ENCODE measurements around the gene PCED1B. TPM values are rescaled to one million over a fixed set of nuclear protein-coding genes. Genes with fewer than 3 reads are reported as not detected.
A peak's percentile ranks its signal among the peaks of the same experiment; 100 is the strongest.
"Not testable (repeated sequence)": the region's sequence is repeated elsewhere in the genome, so short reads cannot be mapped to it uniquely, and the experiment has no call there.

Gene PCED1B
- total and polyA plus RNA-seq, 2 experiments from 2014 or later: 0.45 to 0.80 TPM

GRCh38 chr12:47214001-47214619, 134.7 kb downstream of the PCED1B start:
- Histone ChIP-seq H3K9me3 (ENCODE audit: low read depth) (no peaks in the 10 kb centered on the region), H3K4me1 (ENCODE audit: low read depth) (no peaks in the 10 kb centered on the region), H3K27ac (no peak overlapping the region), H3K27me3 (no peaks in the 10 kb centered on the region), H3K4me3 (no peak overlapping the region), H3K36me3 (no peaks in the 10 kb centered on the region)
- TF ChIP-seq CTCF (IDR thresholded peaks at IDR 0.05; ENCODE audit: low read depth, low read length): no peak
- peak in 1 of 2 donors; percentile 32 for DNase-seq (ENCODE audit: low read depth in 1 of 2, low spot score in 1 of 2)

- no peak for TF ChIP-seq CTCF (IDR thresholded peaks at IDR 0.05; ENCODE audit: low read depth, low read length)
- H3K4me1 ChIP-seq (ENCODE audit: low read depth): no peaks in the 10 kb centered on the region
- H3K9me3 ChIP-seq (ENCODE audit: low read depth): no peaks in the 10 kb centered on the region
- no peak overlapping the region for H3K27ac ChIP-seq
- DNase-seq (ENCODE audit: low read depth in 1 of 2, low spot score in 1 of 2): no peak
- no peak overlapping the region for H3K4me3 ChIP-seq
- no peaks in the 10 kb centered on the region for H3K27me3 ChIP-seq
- H3K36me3 ChIP-seq: no peaks in the 10 kb centered on the region
Measured at GRCh38 chr12:47214771-47215170, 135.3 kb downstream of the PCED1B start.

DNA sequence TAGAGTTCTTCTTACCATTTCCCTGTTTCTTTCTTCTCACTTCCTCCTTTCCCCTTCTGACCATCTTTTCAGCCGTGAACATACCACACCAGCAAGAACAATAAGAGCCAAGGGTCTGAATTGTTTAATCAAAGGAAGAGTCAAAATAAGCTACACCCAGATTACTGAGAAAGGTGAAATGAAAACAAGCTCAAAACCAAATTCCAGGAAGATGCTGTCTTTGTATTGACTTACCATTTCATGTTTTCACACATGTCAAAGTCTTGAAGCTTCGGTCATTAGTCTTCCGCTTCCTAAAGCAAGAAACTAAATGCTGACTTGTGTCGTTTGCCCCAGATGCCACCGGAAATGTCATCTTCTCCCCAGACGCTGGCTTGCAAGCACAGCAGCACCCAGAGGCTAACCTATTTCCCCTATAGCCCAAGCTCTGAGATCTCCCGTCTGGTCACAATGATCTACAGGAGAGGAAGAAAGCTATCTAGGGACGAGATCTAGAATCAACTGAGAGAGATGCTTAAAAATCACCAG, 136.8 kb downstream of the PCED1B start:
- H3K36me3 ChIP-seq: no peaks in the 10 kb centered on the region
- DNase-seq (ENCODE audit: low read depth in 1 of 2, low spot score in 1 of 2): no peak
- H3K4me3 ChIP-seq: no peak overlapping the region
- no peaks in the 10 kb centered on the region for H3K27me3 ChIP-seq
- TF ChIP-seq CTCF (IDR thresholded peaks at IDR 0.05; ENCODE audit: low read depth, low read length): no peak
- H3K9me3 ChIP-seq (ENCODE audit: low read depth): no peaks in the 10 kb centered on the region
- no peak overlapping the region for H3K27ac ChIP-seq
- no peaks in the 10 kb centered on the region for H3K4me1 ChIP-seq (ENCODE audit: low read depth)

GRCh38 chr12:47217595-47217869, 138.1 kb downstream of the PCED1B start:
- H3K27ac ChIP-seq, H3K27me3 ChIP-seq: not testable (repeated sequence)

DNA sequence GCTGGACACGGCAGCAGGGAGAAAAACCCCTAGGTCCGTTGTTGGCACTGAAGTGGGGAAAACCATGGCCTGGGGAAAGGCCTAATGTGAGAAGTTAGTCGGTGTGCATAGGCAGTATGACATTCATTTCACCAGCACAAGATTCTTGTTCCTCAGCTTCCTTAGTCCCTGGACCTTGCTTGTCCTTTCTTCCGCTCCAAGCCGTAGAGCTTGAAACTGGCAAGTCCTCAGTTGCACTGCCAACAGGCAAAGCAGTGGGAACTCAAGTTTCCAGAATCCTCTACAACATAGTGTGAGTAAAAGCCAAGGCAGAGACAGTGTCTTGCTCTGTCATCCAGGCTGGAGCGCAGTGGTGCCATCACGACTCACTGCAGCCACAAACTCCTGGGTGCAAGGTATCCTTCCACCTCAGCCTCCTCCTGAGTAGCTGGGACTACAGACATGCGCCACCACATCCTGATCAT, 138.8 kb downstream of the PCED1B start:
- Histone ChIP-seq H3K4me3 (no peak overlapping the region), H3K27ac (no peak overlapping the region), H3K4me1 (ENCODE audit: low read depth) (peaks cover 4% of the 10 kb centered on the region), H3K27me3 (no peaks in the 10 kb centered on the region), H3K36me3 (no peaks in the 10 kb centered on the region), H3K9me3 (ENCODE audit: low read depth) (no peaks in the 10 kb centered on the region)
- no peak for DNase-seq (ENCODE audit: low read depth in 1 of 2, low spot score in 1 of 2)
- TF ChIP-seq CTCF (IDR thresholded peaks at IDR 0.05; ENCODE audit: low read depth, low read length): no peak

More at GRCh38 chr12:47217595-47217869, 138.1 kb downstream of the PCED1B start:
- not testable (repeated sequence) for H3K36me3 ChIP-seq; H3K9me3 ChIP-seq (ENCODE audit: low read depth); H3K4me3 ChIP-seq; H3K4me1 ChIP-seq (ENCODE audit: low read depth); DNase-seq (ENCODE audit: low read depth in 1 of 2, low spot score in 1 of 2)

DNA sequence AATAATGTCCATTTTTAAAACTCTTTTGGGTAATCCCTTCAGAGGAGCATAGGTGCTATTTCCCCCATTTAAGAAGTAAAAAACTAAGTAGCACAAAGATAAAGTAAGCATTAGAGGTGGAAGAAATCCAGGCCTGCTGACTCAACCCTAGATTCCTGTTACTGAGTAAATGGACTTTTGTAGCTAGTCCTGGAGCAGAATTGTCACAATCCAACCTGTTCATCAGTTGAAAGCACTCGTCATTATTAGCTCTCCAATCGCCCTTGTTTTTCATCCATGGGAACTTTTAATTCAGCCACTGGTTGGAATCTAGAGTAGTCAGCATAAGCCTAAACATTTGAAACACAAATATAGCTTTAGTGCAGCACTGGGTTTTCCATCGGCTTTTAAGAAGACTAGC, 139.8 kb downstream of the PCED1B start:
- no peak for TF ChIP-seq CTCF (IDR thresholded peaks at IDR 0.05; ENCODE audit: low read depth, low read length)
- Histone ChIP-seq H3K4me1 (ENCODE audit: low read depth) (peaks cover 11% of the 10 kb centered on the region), H3K9me3 (ENCODE audit: low read depth) (no peaks in the 10 kb centered on the region), H3K27ac (no peak overlapping the region), H3K4me3 (no peak overlapping the region), H3K36me3 (no peaks in the 10 kb centered on the region), H3K27me3 (no peaks in the 10 kb centered on the region)
- DNase-seq (ENCODE audit: low read depth in 1 of 2, low spot score in 1 of 2): peak in 1 of 2 donors; percentile 43

Data from cardiac muscle cell (in vitro differentiated cells and primary cell).